SK-N-SH (cell line): ENCODE results near the gene CPED1. TPM values are rescaled to one million over a fixed set of nuclear protein-coding genes. Genes with fewer than 3 reads are reported as not detected.

Source experiments
- CTCF ChIA-PET: fragments of 300-600, 350-600 bp; formaldehyde crosslinking; extraction: SDS; loops from one replicate; lab custom pipeline; 2021; lab: Yijun Ruan, JAX
- POLR2A ChIA-PET: fragments of 350-600 bp; sonication (Branson Sonifier 250); formaldehyde crosslinking; extraction: SDS; loops from one replicate; lab custom pipeline; 2020; ENCODE audit warnings: antibody characterized with exemption, inconsistent platforms; lab: Yijun Ruan, JAX
- DNase-seq: peaks from one replicate; pipeline ENCODE4 v3.0.0; 2012
- H2AFZ ChIP-seq: fragments of 200-600 bp; sonication (generic); 2 replicates; pipeline ENCODE4 v1.8.1; 2016; ENCODE audit warnings: antibody characterized with exemption, mild to moderate bottlenecking, low read depth
- H3F3A ChIP-seq: fragments of 200-600 bp; sonication (generic); replicated peaks from 2 replicates; pipeline ENCODE3; 2016; ENCODE audit warnings: antibody characterized with exemption, mild to moderate bottlenecking; ENCODE audit not compliant: insufficient read depth
- H3K27ac ChIP-seq, 2 experiments: fragments of 200-500 bp in 1 of 2; fragments of 200-600 bp in 1 of 2; sonication (Bioruptor generic) in 1 of 2; sonication (generic), shearing (Covaris generic) in 1 of 2; 2 replicates each; pipeline versions ENCODE4 v1.5.1 to v1.6.1; 2014 to 2016; ENCODE audit warnings: low read depth in 2 of 2, inconsistent platforms in 1 of 2, low read length in 1 of 2, mild to moderate bottlenecking in 1 of 2, mixed read lengths in 1 of 2
- H3K27me3 ChIP-seq: fragments of 200-600 bp; sonication (generic), shearing (Covaris generic); 2 replicates; pipeline ENCODE4 v1.6.1; 2016; ENCODE audit warnings: mixed run types; ENCODE audit not compliant: insufficient read depth
- H3K36me3 ChIP-seq, 2 experiments: fragments of 200-500 bp in 1 of 2; fragments of 200-600 bp in 1 of 2; sonication (Bioruptor generic) in 1 of 2; sonication (generic) in 1 of 2; replicated peaks in 1 of 2; 2 replicates each; pipeline versions ENCODE3 to v1.5.1; 2014 to 2016; ENCODE audit warnings: low read length in 1 of 2, mild to moderate bottlenecking in 1 of 2; ENCODE audit not compliant: insufficient read depth in 2 of 2, control insufficient read depth in 1 of 2
- H3K4me1 ChIP-seq, 2 experiments: fragments of 200-500 bp in 1 of 2; fragments of 200-600 bp in 1 of 2; sonication (Bioruptor generic) in 1 of 2; sonication (generic), shearing (Covaris generic) in 1 of 2; 2 replicates each; pipeline versions ENCODE4 v1.5.1 to v1.6.1; 2014 to 2016; ENCODE audit warnings: low read depth in 1 of 2, low read length in 1 of 2, mixed run types in 1 of 2; ENCODE audit not compliant: insufficient read depth in 2 of 2, control insufficient read depth in 1 of 2
- H3K4me2 ChIP-seq: fragments of 200-600 bp; sonication (generic), shearing (Covaris generic); 2 replicates; pipeline ENCODE4 v1.6.1; 2017; ENCODE audit warnings: mixed run types
- H3K4me3 ChIP-seq, 2 experiments: fragments of 200-500 bp in 1 of 2; fragments of 200-600 bp in 1 of 2; sonication (Bioruptor generic) in 1 of 2; sonication (generic), shearing (Covaris generic) in 1 of 2; 2 replicates each; pipeline versions ENCODE4 v1.5.1 to v1.8.1; 2014 to 2016; ENCODE audit warnings: low read depth in 2 of 2, inconsistent platforms in 1 of 2, low read length in 1 of 2, mild to moderate bottlenecking in 1 of 2, mixed read lengths in 1 of 2, moderate library complexity in 1 of 2
- H3K79me2 ChIP-seq: fragments of 200-600 bp; sonication (generic); 2 replicates; pipeline ENCODE4 v1.8.1; 2017; ENCODE audit warnings: mild to moderate bottlenecking; ENCODE audit not compliant: insufficient read depth
- H3K9ac ChIP-seq: fragments of 200-600 bp; sonication (generic); 2 replicates; pipeline ENCODE4 v1.6.1; 2017; ENCODE audit warnings: mixed run types
- H3K9me2 ChIP-seq: fragments of 200-600 bp; sonication (generic); 2 replicates; pipeline ENCODE4 v1.6.1; 2017; ENCODE audit warnings: mixed run types
- H3K9me3 ChIP-seq: fragments of 200-600 bp; sonication (generic); 2 replicates; pipeline ENCODE4 v1.6.1; 2017; ENCODE audit warnings: mixed run types, mild to moderate bottlenecking, moderate library complexity
- H4K20me1 ChIP-seq: fragments of 200-600 bp; sonication (generic); 2 replicates; pipeline ENCODE4 v1.6.1; 2017; ENCODE audit warnings: mild to moderate bottlenecking, mixed run types; ENCODE audit not compliant: insufficient read depth
- CHD2 ChIP-seq: fragments of 150-350 bp; IDR thresholded peaks from 2 replicates; pipeline ENCODE4 v1.6.1; 2018; ENCODE audit warnings: low read length; ENCODE audit not compliant: partially characterized antibody
- EP300 ChIP-seq, 2 experiments: IDR thresholded peaks; 2 replicates each; pipeline versions ENCODE4 v1.4.0 to v1.6.1; 2012; ENCODE audit warnings: borderline replicate concordance in 1 of 2, low read depth in 1 of 2, low read length in 1 of 2
- EZH2phosphoT487 ChIP-seq: fragments of 200-600 bp; sonication (generic); IDR thresholded peaks from 2 replicates; pipeline ENCODE4 v1.6.1; 2017; ENCODE audit warnings: low read depth, mixed run types, mild to moderate bottlenecking, antibody characterized with exemption, moderate library complexity, borderline replicate concordance
- FOXJ3 ChIP-seq: sonication (generic); formaldehyde crosslinking; IDR thresholded peaks from 2 replicates; pipeline ENCODE4 v1.5.1; 2020; ENCODE audit warnings: mild to moderate bottlenecking, missing genetic modification reagents
- FOXM1 ChIP-seq: IDR thresholded peaks from 2 replicates; pipeline ENCODE4 v1.4.0; 2012; ENCODE audit warnings: low read depth, mild to moderate bottlenecking
- GABPA ChIP-seq: IDR thresholded peaks from 2 replicates; pipeline ENCODE4 v1.4.0; 2012; ENCODE audit warnings: low read depth, mild to moderate bottlenecking
- MEF2A ChIP-seq: IDR thresholded peaks from 2 replicates; pipeline ENCODE4 v1.4.0; 2012; ENCODE audit warnings: low read depth, borderline replicate concordance
- MXI1 ChIP-seq: IDR thresholded peaks from 2 replicates; pipeline ENCODE4 v1.6.1; 2012; ENCODE audit warnings: mild to moderate bottlenecking, low read depth, low read length, improper control_type of control experiment
- NFIC ChIP-seq: IDR thresholded peaks from 2 replicates; pipeline ENCODE4 v1.4.0; 2012; ENCODE audit warnings: borderline replicate concordance
- RAD21 ChIP-seq: IDR thresholded peaks from 2 replicates; pipeline ENCODE4 v1.6.1; 2012; ENCODE audit warnings: mild to moderate bottlenecking, low read length
- RXRA ChIP-seq: IDR thresholded peaks from 2 replicates; pipeline ENCODE4 v1.4.0; 2012; ENCODE audit warnings: low read depth, mild to moderate bottlenecking, borderline replicate concordance
- SMC3 ChIP-seq: IDR thresholded peaks from 2 replicates; pipeline ENCODE4 v1.6.1; 2012; ENCODE audit warnings: low read depth, low read length, improper control_type of control experiment
- TAF1 ChIP-seq: IDR thresholded peaks from 2 replicates; pipeline ENCODE4 v1.6.1; 2012; ENCODE audit warnings: low read depth, mild to moderate bottlenecking, low read length, moderate library complexity, borderline replicate concordance
- WGBS: methylation state at CpG from one replicate; pipeline ENCODE4 v1.1.6; 2017; ENCODE audit warnings: low lambda C conversion rate; 5-methylcytosine and 5-hydroxymethylcytosine counted together
- polyA plus RNA-seq, 3 experiments: library from polyadenylated mRNA; depleted of rRNA; stranded (reverse); fragments of >200 nt; gene quantifications; 2 replicates each; pipeline ENCODE4 v1.2.3, GENCODE V29; 2012
- TF ChIP-seq, protein P1 (sequence below): fragments of 150-350 bp; IDR thresholded peaks from 2 replicates; pipeline ENCODE4 v1.6.1; 2016; ENCODE audit warnings: mild to moderate bottlenecking, low read depth, low read length
- TF ChIP-seq, protein P2 (sequence below): IDR thresholded peaks from 2 replicates; pipeline ENCODE4 v1.6.1; 2012; ENCODE audit warnings: mild to moderate bottlenecking, low read depth, low read length, moderate library complexity
- TF ChIP-seq, protein P3 (sequence below): IDR thresholded peaks from 2 replicates; pipeline ENCODE4 v1.4.0; 2012; ENCODE audit warnings: low read depth
- TF ChIP-seq, protein P4 (sequence below): IDR thresholded peaks from 2 replicates; pipeline ENCODE4 v1.4.0; 2012; ENCODE audit warnings: low read depth, borderline replicate concordance
- TF ChIP-seq, protein P5 (sequence below): IDR thresholded peaks from 2 replicates; pipeline ENCODE4; 2012

Gene CPED1
- polyA plus RNA-seq, 1 of the 3 experiments (the other 2 are of a cell fraction), result 4.4 TPM

DNA sequence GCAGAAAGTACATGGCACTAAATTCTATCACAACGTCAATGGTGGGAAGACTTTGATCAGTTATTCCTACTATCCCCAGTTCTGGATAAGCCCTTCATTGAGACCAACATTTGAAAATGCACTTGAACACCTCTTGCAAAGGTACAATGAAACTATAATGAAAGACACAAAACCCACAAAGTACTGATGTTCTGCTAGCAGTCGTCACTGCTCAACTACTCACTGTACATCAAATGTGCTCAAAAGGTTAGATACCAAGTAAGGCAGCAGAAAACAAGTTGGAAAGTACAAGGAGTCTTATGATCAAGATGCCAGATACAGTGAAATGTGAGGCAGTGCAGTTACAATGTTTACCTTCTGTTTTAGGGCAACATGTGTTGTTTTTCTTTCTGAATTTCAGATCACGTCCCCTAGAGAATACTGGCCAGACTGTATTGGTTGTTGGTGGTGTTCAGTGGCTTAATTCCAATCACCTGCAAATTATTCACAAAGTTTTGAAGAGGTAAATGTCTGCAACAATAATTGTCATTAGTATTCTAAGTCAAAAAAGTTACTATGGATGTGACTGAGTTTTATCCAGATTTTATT is 277.9 kb downstream of the CPED1 start (continued):
- TF ChIP-seq, protein P1, sequence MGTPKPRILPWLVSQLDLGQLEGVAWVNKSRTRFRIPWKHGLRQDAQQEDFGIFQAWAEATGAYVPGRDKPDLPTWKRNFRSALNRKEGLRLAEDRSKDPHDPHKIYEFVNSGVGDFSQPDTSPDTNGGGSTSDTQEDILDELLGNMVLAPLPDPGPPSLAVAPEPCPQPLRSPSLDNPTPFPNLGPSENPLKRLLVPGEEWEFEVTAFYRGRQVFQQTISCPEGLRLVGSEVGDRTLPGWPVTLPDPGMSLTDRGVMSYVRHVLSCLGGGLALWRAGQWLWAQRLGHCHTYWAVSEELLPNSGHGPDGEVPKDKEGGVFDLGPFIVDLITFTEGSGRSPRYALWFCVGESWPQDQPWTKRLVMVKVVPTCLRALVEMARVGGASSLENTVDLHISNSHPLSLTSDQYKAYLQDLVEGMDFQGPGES, result no peak
- TF ChIP-seq EP300 (IDR thresholded peaks at IDR 0.05; ENCODE audit: borderline replicate concordance in 1 of 2, low read depth in 1 of 2, low read length in 1 of 2), result no peak
- TF ChIP-seq, protein P2, sequence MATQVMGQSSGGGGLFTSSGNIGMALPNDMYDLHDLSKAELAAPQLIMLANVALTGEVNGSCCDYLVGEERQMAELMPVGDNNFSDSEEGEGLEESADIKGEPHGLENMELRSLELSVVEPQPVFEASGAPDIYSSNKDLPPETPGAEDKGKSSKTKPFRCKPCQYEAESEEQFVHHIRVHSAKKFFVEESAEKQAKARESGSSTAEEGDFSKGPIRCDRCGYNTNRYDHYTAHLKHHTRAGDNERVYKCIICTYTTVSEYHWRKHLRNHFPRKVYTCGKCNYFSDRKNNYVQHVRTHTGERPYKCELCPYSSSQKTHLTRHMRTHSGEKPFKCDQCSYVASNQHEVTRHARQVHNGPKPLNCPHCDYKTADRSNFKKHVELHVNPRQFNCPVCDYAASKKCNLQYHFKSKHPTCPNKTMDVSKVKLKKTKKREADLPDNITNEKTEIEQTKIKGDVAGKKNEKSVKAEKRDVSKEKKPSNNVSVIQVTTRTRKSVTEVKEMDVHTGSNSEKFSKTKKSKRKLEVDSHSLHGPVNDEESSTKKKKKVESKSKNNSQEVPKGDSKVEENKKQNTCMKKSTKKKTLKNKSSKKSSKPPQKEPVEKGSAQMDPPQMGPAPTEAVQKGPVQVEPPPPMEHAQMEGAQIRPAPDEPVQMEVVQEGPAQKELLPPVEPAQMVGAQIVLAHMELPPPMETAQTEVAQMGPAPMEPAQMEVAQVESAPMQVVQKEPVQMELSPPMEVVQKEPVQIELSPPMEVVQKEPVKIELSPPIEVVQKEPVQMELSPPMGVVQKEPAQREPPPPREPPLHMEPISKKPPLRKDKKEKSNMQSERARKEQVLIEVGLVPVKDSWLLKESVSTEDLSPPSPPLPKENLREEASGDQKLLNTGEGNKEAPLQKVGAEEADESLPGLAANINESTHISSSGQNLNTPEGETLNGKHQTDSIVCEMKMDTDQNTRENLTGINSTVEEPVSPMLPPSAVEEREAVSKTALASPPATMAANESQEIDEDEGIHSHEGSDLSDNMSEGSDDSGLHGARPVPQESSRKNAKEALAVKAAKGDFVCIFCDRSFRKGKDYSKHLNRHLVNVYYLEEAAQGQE, result no peak
- TF ChIP-seq, all 33 proteins: peak for 0

DNA sequence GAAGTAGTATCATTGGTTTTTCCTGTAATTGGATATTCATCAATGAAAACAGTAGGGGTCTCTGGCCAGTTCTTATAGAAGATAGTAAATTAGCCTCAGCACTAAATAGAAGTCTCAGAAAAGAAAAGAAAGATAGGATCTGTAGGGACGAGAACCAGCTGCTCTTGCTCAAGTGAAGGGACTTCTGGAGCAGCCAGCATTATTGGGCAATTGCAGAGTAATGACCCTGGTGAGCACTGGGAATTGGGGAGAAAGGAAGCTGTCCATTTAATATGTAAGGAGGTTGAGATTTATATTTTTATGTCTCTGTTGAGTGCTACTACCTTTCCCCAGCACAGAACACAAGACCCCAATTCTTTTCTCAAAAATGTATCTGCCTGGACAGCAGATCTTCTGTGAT is 279.1 kb downstream of the CPED1 start:
- DNase-seq, result no peak
- Histone ChIP-seq H3K79me2 (no peaks in the 10 kb centered on the region), H3K9ac (no peak overlapping the region), H2AFZ (no peak overlapping the region), H3K36me3 (no peaks in the 10 kb centered on the region), H3K9me3 (no peaks in the 10 kb centered on the region), H3F3A (no peaks in the 10 kb centered on the region), H3K4me2 (no peak overlapping the region), H3K9me2 (no peaks in the 10 kb centered on the region), H3K27ac (no peak overlapping the region), H4K20me1 (no peaks in the 10 kb centered on the region), H3K4me1 (no peaks in the 10 kb centered on the region), H3K27me3 (no peaks in the 10 kb centered on the region), H3K4me3 (no peak overlapping the region)
- ChIA-PET CTCF (no interaction called here), POLR2A (no interaction called here)
- 21% methylated on average over 1 of the region's 1 CpG for WGBS
- TF ChIP-seq, protein P3, sequence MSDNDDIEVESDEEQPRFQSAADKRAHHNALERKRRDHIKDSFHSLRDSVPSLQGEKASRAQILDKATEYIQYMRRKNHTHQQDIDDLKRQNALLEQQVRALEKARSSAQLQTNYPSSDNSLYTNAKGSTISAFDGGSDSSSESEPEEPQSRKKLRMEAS, result no peak
- TF ChIP-seq CHD2 (no peak), EP300 (IDR thresholded peaks at IDR 0.05; ENCODE audit: borderline replicate concordance in 1 of 2, low read depth in 1 of 2, low read length in 1 of 2) (no peak), RXRA (no peak), EZH2phosphoT487 (no peak), MXI1 (no peak), RAD21 (no peak), FOXJ3 (CRISPR knock-in tag) (no peak), MEF2A (no peak), TAF1 (no peak), SMC3 (no peak), FOXM1 (no peak), GABPA (no peak), NFIC (no peak)
- TF ChIP-seq, protein P2, result no peak
- TF ChIP-seq, protein P4, sequence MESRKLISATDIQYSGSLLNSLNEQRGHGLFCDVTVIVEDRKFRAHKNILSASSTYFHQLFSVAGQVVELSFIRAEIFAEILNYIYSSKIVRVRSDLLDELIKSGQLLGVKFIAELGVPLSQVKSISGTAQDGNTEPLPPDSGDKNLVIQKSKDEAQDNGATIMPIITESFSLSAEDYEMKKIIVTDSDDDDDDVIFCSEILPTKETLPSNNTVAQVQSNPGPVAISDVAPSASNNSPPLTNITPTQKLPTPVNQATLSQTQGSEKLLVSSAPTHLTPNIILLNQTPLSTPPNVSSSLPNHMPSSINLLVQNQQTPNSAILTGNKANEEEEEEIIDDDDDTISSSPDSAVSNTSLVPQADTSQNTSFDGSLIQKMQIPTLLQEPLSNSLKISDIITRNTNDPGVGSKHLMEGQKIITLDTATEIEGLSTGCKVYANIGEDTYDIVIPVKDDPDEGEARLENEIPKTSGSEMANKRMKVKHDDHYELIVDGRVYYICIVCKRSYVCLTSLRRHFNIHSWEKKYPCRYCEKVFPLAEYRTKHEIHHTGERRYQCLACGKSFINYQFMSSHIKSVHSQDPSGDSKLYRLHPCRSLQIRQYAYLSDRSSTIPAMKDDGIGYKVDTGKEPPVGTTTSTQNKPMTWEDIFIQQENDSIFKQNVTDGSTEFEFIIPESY, result no peak
- TF ChIP-seq, protein P5, sequence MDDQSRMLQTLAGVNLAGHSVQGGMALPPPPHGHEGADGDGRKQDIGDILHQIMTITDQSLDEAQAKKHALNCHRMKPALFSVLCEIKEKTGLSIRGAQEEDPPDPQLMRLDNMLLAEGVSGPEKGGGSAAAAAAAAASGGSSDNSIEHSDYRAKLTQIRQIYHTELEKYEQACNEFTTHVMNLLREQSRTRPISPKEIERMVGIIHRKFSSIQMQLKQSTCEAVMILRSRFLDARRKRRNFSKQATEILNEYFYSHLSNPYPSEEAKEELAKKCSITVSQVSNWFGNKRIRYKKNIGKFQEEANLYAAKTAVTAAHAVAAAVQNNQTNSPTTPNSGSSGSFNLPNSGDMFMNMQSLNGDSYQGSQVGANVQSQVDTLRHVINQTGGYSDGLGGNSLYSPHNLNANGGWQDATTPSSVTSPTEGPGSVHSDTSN, result no peak
